Astrocyte of the spinal cord (primary cell): ENCODE results near the gene URB1.
"Not testable (repeated sequence)": the region's sequence is repeated elsewhere in the genome, so short reads cannot be mapped to it uniquely, and the experiment has no call there.

Source experiments
- DNase-seq: peaks from one replicate; pipeline ENCODE4 v3.0.0; 2011; ENCODE audit warnings: low read depth, low spot score
- H3K4me3 ChIP-seq: 2 replicates; pipeline ENCODE4 v1.5.1; 2011; ENCODE audit warnings: low read depth, mild to moderate bottlenecking, low read length, moderate library complexity
- in situ Hi-C: cut with HindIII; loops from 2 replicates; pipeline ENCODE4 v1.10.0; 2017; ENCODE audit warnings: low sequenced_read_pairs
- TF ChIP-seq, protein P1 (sequence below): IDR thresholded peaks from 2 replicates; pipeline ENCODE4 v1.5.1; 2012; ENCODE audit warnings: low read depth, mild to moderate bottlenecking, low read length, inconsistent platforms

Gene URB1

DNA sequence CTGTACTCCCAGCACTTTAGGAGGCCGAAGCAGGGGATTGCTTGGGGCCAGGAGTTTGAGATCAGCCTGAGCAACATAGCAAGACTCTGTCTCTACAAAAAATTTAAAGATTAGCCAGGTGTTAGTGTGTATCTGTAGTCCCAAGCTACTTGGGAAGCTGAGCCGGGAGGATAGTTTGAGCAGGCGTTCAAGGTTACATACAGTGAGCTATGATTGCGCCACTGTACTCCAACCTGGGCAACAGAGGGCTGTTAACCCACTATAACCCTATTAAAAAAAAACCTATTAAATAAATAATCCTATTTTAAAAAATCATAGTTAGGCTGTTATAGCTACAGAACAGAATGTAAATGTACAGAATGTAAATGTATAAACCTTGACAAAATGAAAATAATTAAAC lies 116.1 kb downstream of the URB1 start:
- no peak overlapping the region for H3K4me3 ChIP-seq
- no peak for DNase-seq
- TF ChIP-seq, protein P1, sequence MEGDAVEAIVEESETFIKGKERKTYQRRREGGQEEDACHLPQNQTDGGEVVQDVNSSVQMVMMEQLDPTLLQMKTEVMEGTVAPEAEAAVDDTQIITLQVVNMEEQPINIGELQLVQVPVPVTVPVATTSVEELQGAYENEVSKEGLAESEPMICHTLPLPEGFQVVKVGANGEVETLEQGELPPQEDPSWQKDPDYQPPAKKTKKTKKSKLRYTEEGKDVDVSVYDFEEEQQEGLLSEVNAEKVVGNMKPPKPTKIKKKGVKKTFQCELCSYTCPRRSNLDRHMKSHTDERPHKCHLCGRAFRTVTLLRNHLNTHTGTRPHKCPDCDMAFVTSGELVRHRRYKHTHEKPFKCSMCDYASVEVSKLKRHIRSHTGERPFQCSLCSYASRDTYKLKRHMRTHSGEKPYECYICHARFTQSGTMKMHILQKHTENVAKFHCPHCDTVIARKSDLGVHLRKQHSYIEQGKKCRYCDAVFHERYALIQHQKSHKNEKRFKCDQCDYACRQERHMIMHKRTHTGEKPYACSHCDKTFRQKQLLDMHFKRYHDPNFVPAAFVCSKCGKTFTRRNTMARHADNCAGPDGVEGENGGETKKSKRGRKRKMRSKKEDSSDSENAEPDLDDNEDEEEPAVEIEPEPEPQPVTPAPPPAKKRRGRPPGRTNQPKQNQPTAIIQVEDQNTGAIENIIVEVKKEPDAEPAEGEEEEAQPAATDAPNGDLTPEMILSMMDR, result no peak
- in situ Hi-C loops, result no loop called here

DNA sequence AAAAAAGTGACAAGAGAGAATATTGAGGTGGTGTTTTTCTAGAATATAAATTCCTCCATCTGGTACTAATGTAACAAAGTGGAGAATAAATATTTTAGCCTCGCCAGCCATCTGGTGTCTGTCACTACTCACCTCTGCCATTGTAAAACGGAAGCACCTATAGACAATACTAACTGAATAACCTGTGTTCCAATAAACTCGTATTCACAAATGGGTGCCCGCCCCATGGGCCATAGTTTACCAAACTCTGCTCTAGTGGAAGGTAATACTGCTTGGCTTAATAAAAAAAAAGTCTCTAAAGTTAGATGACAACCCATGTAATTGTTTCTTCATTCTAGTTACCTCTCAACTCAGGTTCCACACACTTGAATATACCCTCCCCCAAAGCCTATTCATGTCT lies 122.1 kb downstream of the URB1 start:
- TF ChIP-seq, protein P1, result no peak
- no peak for DNase-seq
- in situ Hi-C loops, result no loop called here
- no peak overlapping the region for H3K4me3 ChIP-seq

DNA sequence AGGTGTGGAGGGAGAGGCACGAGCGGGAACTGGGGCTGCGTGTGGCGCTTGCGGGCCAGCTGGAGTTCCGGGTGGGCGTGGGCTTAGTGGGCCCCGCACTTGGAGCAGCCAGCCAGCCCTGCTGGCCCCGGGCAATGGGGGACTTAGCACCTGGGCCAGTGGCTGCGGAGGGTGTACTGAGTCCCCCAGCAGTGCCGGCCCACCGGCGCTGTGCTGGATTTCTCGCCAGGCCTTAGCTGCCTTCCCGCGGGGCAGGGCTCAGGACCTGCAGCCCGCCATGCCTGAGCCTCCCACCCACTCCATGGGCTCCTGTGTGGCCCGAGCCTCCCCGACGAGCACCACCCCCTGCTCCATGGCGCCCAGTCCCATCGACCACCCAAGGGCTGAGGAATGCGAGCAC lies 127.5 kb downstream of the URB1 start:
- DNase-seq, in situ Hi-C loops, H3K4me3 ChIP-seq: not testable (repeated sequence)

DNA sequence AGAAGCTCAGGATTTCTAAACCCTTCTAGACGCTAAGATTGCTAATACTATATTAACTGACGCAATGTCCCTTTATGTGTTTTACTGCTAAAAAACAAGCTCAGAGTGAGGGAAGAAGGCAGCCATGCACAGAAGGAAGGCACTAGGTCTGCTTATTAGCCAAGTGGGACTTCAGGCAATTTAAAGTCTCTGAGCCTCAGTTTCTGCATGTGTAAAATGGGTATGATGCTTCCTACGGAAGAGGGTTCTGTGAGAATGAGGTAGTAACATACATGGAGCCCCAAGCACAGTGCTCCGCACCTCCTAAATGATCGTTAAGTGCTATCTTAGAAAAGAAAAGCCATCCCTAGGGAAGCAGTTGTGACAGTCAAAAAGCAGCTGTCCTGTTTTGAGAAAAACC lies 130.9 kb downstream of the URB1 start:
- TF ChIP-seq, protein P1, result no peak
- in situ Hi-C loops, result no loop called here
- DNase-seq, result no peak
- H3K4me3 ChIP-seq, result no peak overlapping the region
